NB4 (cell line): ENCODE results near the gene RRAS.

ENCODE experiments used
- POLR2A ChIP-seq: IDR thresholded peaks from 2 replicates; pipeline ENCODE4 v1.6.1; 2011; ENCODE audit warnings: mild to moderate bottlenecking; ENCODE audit not compliant: insufficient read length; ENCODE audit errors: extremely low read depth
- TF ChIP-seq, protein P1 (sequence below): IDR thresholded peaks from one replicate; pipeline ENCODE4 v1.5.1; 2012; ENCODE audit warnings: low read depth, low read length

DNA sequence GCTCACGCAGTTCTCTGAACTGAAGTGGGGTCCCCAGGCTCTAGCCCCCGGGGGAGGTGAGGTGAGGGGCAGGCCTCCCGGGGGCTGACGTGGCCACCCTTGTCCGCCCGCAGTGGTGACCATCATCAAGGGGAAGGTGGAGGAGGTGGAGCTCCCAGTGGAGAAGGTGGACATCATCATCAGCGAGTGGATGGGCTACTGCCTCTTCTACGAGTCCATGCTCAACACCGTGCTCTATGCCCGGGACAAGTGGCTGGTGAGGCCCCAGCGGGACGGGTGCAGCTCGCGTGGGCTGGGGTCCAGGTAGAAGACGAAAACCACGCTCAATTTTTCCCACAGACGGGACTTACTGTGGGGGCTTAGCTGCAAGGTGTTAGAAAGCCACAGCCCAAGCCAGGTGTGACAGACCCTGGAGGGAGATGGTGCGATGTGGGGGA is 43.9 kb upstream of the RRAS start:
- no peak for TF ChIP-seq POLR2A
- TF ChIP-seq, protein P1, sequence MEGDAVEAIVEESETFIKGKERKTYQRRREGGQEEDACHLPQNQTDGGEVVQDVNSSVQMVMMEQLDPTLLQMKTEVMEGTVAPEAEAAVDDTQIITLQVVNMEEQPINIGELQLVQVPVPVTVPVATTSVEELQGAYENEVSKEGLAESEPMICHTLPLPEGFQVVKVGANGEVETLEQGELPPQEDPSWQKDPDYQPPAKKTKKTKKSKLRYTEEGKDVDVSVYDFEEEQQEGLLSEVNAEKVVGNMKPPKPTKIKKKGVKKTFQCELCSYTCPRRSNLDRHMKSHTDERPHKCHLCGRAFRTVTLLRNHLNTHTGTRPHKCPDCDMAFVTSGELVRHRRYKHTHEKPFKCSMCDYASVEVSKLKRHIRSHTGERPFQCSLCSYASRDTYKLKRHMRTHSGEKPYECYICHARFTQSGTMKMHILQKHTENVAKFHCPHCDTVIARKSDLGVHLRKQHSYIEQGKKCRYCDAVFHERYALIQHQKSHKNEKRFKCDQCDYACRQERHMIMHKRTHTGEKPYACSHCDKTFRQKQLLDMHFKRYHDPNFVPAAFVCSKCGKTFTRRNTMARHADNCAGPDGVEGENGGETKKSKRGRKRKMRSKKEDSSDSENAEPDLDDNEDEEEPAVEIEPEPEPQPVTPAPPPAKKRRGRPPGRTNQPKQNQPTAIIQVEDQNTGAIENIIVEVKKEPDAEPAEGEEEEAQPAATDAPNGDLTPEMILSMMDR = no peak
